Transverse colon (tissue), 4 donors: ENCODE data around the gene TTLL12. TPM values are rescaled to one million over a fixed set of nuclear protein-coding genes. Genes with fewer than 3 reads are reported as not detected.

Experiments
- DNase-seq: peaks from one replicate; pipeline ENCODE4 v3.0.0-alpha.2; 2019
- H3K27ac ChIP-seq, 4 donors: fragments of 200-600 bp; sonication (generic); 2 replicates each; pipeline ENCODE4 v1.5.1; 2016 to 2018; ENCODE audit warnings: inconsistent platforms in 4 of 4
- H3K27me3 ChIP-seq: fragments of 200-600 bp; sonication (generic); 2 replicates; pipeline ENCODE4 v1.5.1; 2017; ENCODE audit warnings: inconsistent platforms
- H3K36me3 ChIP-seq, 4 donors: fragments of 200-600 bp; sonication (generic); 2 replicates each; pipeline ENCODE4 v1.5.1; 2017 to 2019; ENCODE audit warnings: inconsistent platforms in 4 of 4
- H3K4me1 ChIP-seq, 4 donors: fragments of 200-600 bp; sonication (generic); 2 replicates each; pipeline ENCODE4 v1.5.1; 2017 to 2020; ENCODE audit warnings: inconsistent platforms in 4 of 4
- H3K4me3 ChIP-seq, 4 donors: fragments of 200-600 bp; sonication (generic); 1 replicate in 1 of 4; 2 replicates in 3 of 4; pipeline versions ENCODE4 v1.5.1 to v1.6.1; 2017 to 2019; ENCODE audit warnings: inconsistent platforms in 4 of 4
- H3K9me3 ChIP-seq, 2 donors: fragments of 200-600 bp; sonication (generic); 2 replicates each; pipeline ENCODE4 v1.5.1; 2017 to 2019; ENCODE audit warnings: inconsistent platforms in 2 of 2
- CTCF ChIP-seq, 5 experiments: fragments of 200-600 bp in 3 of 5; fragments of 450-650 bp in 2 of 5; sonication (generic) in 3 of 5; IDR thresholded peaks; 1 replicate in 2 of 5; 2 replicates in 3 of 5; pipeline ENCODE4 v1.5.1; 2016 to 2017; ENCODE audit warnings: antibody characterized with exemption in 5 of 5, inconsistent platforms in 3 of 5, mild to moderate bottlenecking in 2 of 5, moderate library complexity in 1 of 5
- EP300 ChIP-seq: sonication (generic); formaldehyde crosslinking; IDR thresholded peaks from one replicate; pipeline ENCODE4 v1.6.1; 2017; ENCODE audit warnings: antibody characterized with exemption, low read depth
- POLR2A ChIP-seq: fragments of 450-650 bp; IDR thresholded peaks from one replicate; pipeline ENCODE4 v1.6.1; 2016; ENCODE audit warnings: antibody characterized with exemption, mild to moderate bottlenecking, moderate library complexity
- POLR2AphosphoS5 ChIP-seq, 3 donors: sonication (generic); formaldehyde crosslinking; IDR thresholded peaks; one replicate each; pipeline ENCODE4 v1.6.1; 2016; ENCODE audit warnings: antibody characterized with exemption in 3 of 3
- WGBS, 2 donors: methylation state at CpG; one replicate each; pipeline ENCODE4 v1.1.5; 2018; ENCODE audit warnings: low coverage in 1 of 2; 5-methylcytosine and 5-hydroxymethylcytosine counted together
- in situ Hi-C, 4 donors: fragments of 200-750 bp; cut with MboI; loops; one replicate each; pipeline versions ENCODE4 v1.15.0 to v1.15.1; 2017; ENCODE audit warnings: low sequenced_read_pairs in 3 of 4, low pct_ligation_motif_present in 1 of 4, low pct_unique_long_range_greater_than_20kb in 1 of 4
- intact Hi-C: fragments of 100-400 bp; cut with DNase I; formaldehyde crosslinking; loops from one replicate; pipeline ENCODE4 v1.15.1; 2023; ENCODE audit warnings: low total_unique reads
- total RNA-seq, 4 donors: library from RNA; depleted of rRNA; stranded (reverse); fragments of >200 nt; gene quantifications; one replicate each; pipeline ENCODE4 v1.1.0, GENCODE V29; 2016

Gene TTLL12
- total RNA-seq, 4 donors from 2014 or later: 88.1 to 171 (median 161) TPM

GRCh38 chr22:43202756-43203410 lies 15.9 kb upstream of the TTLL12 start:
- H3K27ac ChIP-seq: no peak overlapping the region
- WGBS, 2 donors: 79 to 80% methylated on average over 1 to 13 of the region's 13 CpGs
- H3K27me3 ChIP-seq: no peaks in the 10 kb centered on the region
- H3K9me3 ChIP-seq: no peaks in the 10 kb centered on the region
- no peak overlapping the region for H3K4me3 ChIP-seq
- no peak for DNase-seq
- H3K36me3 ChIP-seq: no peaks in the 10 kb centered on the region
- no peaks in the 10 kb centered on the region for H3K4me1 ChIP-seq
- in situ Hi-C loops: no loop called here
- TF ChIP-seq POLR2AphosphoS5 (IDR thresholded peaks at IDR 0.05): no peak
- no peak for TF ChIP-seq POLR2A
- TF ChIP-seq EP300: no peak
- TF ChIP-seq CTCF (IDR thresholded peaks at IDR 0.05): no peak
- intact Hi-C loops: no loop called here

GRCh38 chr22:43202326-43202725 lies 15.4 kb upstream of the TTLL12 start:
- intact Hi-C loops (no loop called here), in situ Hi-C loops (no loop called here)
- H3K27ac ChIP-seq: no peak overlapping the region
- H3K4me1 ChIP-seq: no peaks in the 10 kb centered on the region
- DNase-seq: no peak
- 88 to 93% methylated on average over 3 to 10 of the region's 10 CpGs for WGBS, 2 donors
- no peak overlapping the region for H3K4me3 ChIP-seq
- no peaks in the 10 kb centered on the region for H3K9me3 ChIP-seq
- peaks cover 4% of the 10 kb centered on the region for H3K27me3 ChIP-seq
- no peak for TF ChIP-seq CTCF (IDR thresholded peaks at IDR 0.05)
- no peak for TF ChIP-seq POLR2A
- no peak for TF ChIP-seq EP300
- no peak for TF ChIP-seq POLR2AphosphoS5 (IDR thresholded peaks at IDR 0.05)
- H3K36me3 ChIP-seq: no peaks in the 10 kb centered on the region

- no peak for DNase-seq
- Histone ChIP-seq H3K27ac (no peak overlapping the region), H3K4me1 (no peaks in the 10 kb centered on the region), H3K4me3 (no peak overlapping the region), H3K27me3 (peaks cover 4% of the 10 kb centered on the region), H3K9me3 (no peaks in the 10 kb centered on the region), H3K36me3 (no peaks in the 10 kb centered on the region)
- intact Hi-C loops: no loop called here
- no peak for TF ChIP-seq EP300
- no peak for TF ChIP-seq POLR2AphosphoS5 (IDR thresholded peaks at IDR 0.05)
- TF ChIP-seq POLR2A: no peak
- no peak for TF ChIP-seq CTCF (IDR thresholded peaks at IDR 0.05)
- in situ Hi-C loops: no loop called here
- WGBS, 2 donors: 88% methylated on average over 26 of the region's 26 CpGs; no CpG with 5 or more reads in 1 of the 2 donors
Observed at GRCh38 chr22:43201486-43202219, 14.7 kb upstream of the TTLL12 start.

GRCh38 chr22:43200555-43200954 lies 13.6 kb upstream of the TTLL12 start:
- no peak for DNase-seq
- Histone ChIP-seq H3K36me3 (no peaks in the 10 kb centered on the region), H3K27ac (no peak overlapping the region), H3K27me3 (peaks cover 11% of the 10 kb centered on the region), H3K4me3 (no peak overlapping the region), H3K9me3 (no peaks in the 10 kb centered on the region), H3K4me1 (no peaks in the 10 kb centered on the region)
- no peak for TF ChIP-seq POLR2A
- no peak for TF ChIP-seq CTCF (IDR thresholded peaks at IDR 0.05)
- TF ChIP-seq EP300: no peak
- intact Hi-C loops: no loop called here
- in situ Hi-C loops: no loop called here
- WGBS, 2 donors: 85% methylated on average over 12 of the region's 13 CpGs; no CpG with 5 or more reads in 1 of the 2 donors
